Thymus (tissue), 11 donors: ENCODE results near the gene C16orf54. TPM values are rescaled to one million over a fixed set of nuclear protein-coding genes. Genes with fewer than 3 reads are reported as not detected.
"Not testable (repeated sequence)": the region's sequence is repeated elsewhere in the genome, so short reads cannot be mapped to it uniquely, and the experiment has no call there.

Source experiments
- DNase-seq, 9 donors: peaks; one replicate each; pipeline ENCODE4 v3.0.0-alpha.2; 2013; ENCODE audit warnings: low spot score in 9 of 9, low read depth in 6 of 9, missing footprints in 1 of 9
- H3K27ac ChIP-seq, 2 donors: one replicate each; pipeline ENCODE4 v1.5.1; 2013; ENCODE audit warnings: control low read depth in 1 of 2, low read depth in 1 of 2, low read length in 1 of 2, mild to moderate bottlenecking in 1 of 2, moderate library complexity in 1 of 2
- H3K27me3 ChIP-seq, 2 donors: one replicate each; pipeline ENCODE4 v1.5.1; 2013; ENCODE audit warnings: low read length in 1 of 2; ENCODE audit not compliant: control insufficient read depth in 2 of 2, insufficient read depth in 1 of 2
- H3K36me3 ChIP-seq, 2 donors: one replicate each; pipeline ENCODE4 v1.5.1; 2013; ENCODE audit warnings: low read length in 1 of 2, mild to moderate bottlenecking in 1 of 2, moderate library complexity in 1 of 2; ENCODE audit not compliant: control insufficient read depth in 2 of 2, insufficient read depth in 2 of 2
- H3K4me1 ChIP-seq, 2 donors: one replicate each; pipeline ENCODE4 v1.5.1; 2013; ENCODE audit warnings: low read length in 2 of 2; ENCODE audit not compliant: control insufficient read depth in 2 of 2, insufficient read depth in 2 of 2
- H3K4me3 ChIP-seq, 2 donors: one replicate each; pipeline ENCODE4 v1.5.1; 2013; ENCODE audit warnings: low read length in 2 of 2, control low read depth in 1 of 2, mild to moderate bottlenecking in 1 of 2
- H3K9me3 ChIP-seq, 2 donors: one replicate each; pipeline ENCODE4 v1.5.1; 2013; ENCODE audit warnings: low read length in 1 of 2, mild to moderate bottlenecking in 1 of 2; ENCODE audit not compliant: control insufficient read depth in 2 of 2, insufficient read depth in 1 of 2
- WGBS: extraction: QIAGEN DNeasy Blood & Tissue Kit; methylation state at CpG from one replicate; pipeline ENCODE4 v1.1.7; 2013; 5-methylcytosine and 5-hydroxymethylcytosine counted together
- polyA plus RNA-seq: library from polyadenylated mRNA; stranded (reverse); fragments of 200-250 nt; gene quantifications from one replicate; pipeline ENCODE4 v1.2.3, GENCODE V29; 2013
- total RNA-seq: library from RNA; stranded (reverse); fragments of 120-200 nt; gene quantifications from one replicate; pipeline ENCODE4 v1.2.4, GENCODE V29; 2013
- donor health status: healthy.

Gene C16orf54
- total and polyA plus RNA-seq, 2 donors, result 16.7 to 19.0 TPM

- H3K9me3 ChIP-seq, result peaks cover 0 to 17% of the 10 kb centered on the region in 2 donors
- peaks cover 22 to 57% of the 10 kb centered on the region in 2 donors for H3K4me1 ChIP-seq
- DNase-seq, result peak in 6 of 9 donors; percentile 37 to 80 (median 50)
- no peaks in the 10 kb centered on the region for H3K27me3 ChIP-seq
- H3K4me3 ChIP-seq, result peak overlapping the region; percentile 75 to 84
- H3K36me3 ChIP-seq, result peaks cover 13 to 20% of the 10 kb centered on the region in 2 donors
- 9% methylated on average over 16 of the region's 16 CpGs for WGBS
- peak overlapping the region; percentile 75 to 93 for H3K27ac ChIP-seq
Measured at GRCh38 chr16:29745121-29745852, 503 bp downstream of the C16orf54 start.

GRCh38 chr16:29744541-29745101, 1.2 kb downstream of the C16orf54 start:
- Histone ChIP-seq H3K9me3 (peaks cover 0 to 17% of the 10 kb centered on the region in 2 donors), H3K27ac (peak overlapping the region; percentile 75 to 93), H3K27me3 (no peaks in the 10 kb centered on the region), H3K4me1 (peaks cover 22 to 57% of the 10 kb centered on the region in 2 donors), H3K4me3 (peak overlapping the region; percentile 75 to 84), H3K36me3 (peaks cover 13 to 20% of the 10 kb centered on the region in 2 donors)
- DNase-seq, result peak in 1 of 9 donors; percentile 49
- WGBS, result 60% methylated on average over 20 of the region's 20 CpGs

DNA sequence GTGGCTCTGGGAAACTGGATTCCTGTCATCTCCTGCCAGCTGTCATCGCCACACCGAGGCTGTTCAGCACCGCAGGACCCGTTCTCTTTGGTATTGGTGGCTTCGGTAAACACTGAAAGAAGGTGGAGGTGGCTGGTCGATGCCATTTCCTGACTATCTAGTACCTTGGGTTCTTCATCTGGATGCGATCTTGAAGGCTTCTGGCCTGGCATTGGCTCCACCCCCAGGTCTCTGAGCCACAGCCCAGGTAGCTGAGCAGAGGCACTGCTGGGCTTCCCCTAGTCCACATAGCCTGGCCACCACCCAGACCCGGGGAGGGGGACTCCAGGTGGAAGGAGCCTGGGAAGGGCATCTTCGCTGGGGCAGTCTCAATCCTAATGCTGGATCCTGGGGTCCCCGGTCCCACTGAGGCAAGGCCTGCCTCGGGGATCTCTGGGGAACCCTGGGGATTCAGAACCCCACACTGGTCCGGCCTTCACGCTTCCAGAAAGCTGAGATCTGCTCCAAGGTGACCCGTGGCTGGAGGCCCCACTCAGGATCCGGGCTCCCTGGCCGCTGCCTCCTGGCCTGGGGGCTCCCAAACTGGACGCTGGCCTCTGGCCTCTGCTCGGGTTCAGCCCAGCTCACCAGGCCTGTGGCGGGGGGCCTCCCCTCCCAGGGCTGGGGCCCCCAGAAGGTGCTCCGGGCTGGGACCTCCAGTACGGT, 1.8 kb downstream of the C16orf54 start:
- Histone ChIP-seq H3K4me3 (peak overlapping the region in 1 of 2 donors; percentile 84), H3K27me3 (no peaks in the 10 kb centered on the region), H3K9me3 (peaks cover 0 to 17% of the 10 kb centered on the region in 2 donors), H3K36me3 (peaks cover 13 to 20% of the 10 kb centered on the region in 2 donors), H3K4me1 (peaks cover 22 to 58% of the 10 kb centered on the region in 2 donors), H3K27ac (peak overlapping the region; percentile 73 to 75)
- DNase-seq, result no peak
- WGBS, result 89% methylated on average over 21 of the region's 21 CpGs

DNA sequence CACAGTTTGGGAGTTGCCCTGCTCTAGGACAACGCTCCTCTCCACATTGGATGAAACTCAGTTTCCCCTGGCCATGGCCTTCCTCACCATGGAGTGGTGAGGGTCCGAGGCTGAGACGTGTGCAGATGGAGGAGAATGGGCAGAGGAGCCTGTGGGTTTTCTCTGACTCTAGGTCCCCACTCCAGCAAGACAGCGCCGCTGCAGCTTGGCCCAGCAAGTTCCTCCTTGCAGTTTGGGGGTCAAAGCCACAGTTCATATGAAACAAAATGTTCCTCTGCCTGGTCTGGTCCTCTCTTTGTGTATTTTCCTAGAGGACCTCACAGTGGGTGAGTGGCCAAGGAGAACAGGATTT, 2.3 kb downstream of the C16orf54 start:
- H3K4me1 ChIP-seq, result peaks cover 22 to 63% of the 10 kb centered on the region in 2 donors

GRCh38 chr16:29742683-29743275, 3.0 kb downstream of the C16orf54 start:
- Histone ChIP-seq H3K36me3 (peaks cover 13 to 20% of the 10 kb centered on the region in 2 donors), H3K4me3 (no peak overlapping the region), H3K9me3 (peaks cover 0 to 8% of the 10 kb centered on the region in 2 donors), H3K27ac (no peak overlapping the region), H3K27me3 (no peaks in the 10 kb centered on the region), H3K4me1 (peaks cover 26 to 69% of the 10 kb centered on the region in 2 donors)
- 85% methylated on average over 7 of the region's 7 CpGs for WGBS
- no peak for DNase-seq

More for the DNA sequence above, 2.3 kb downstream of the C16orf54 start:
- Histone ChIP-seq H3K27me3 (no peaks in the 10 kb centered on the region), H3K27ac (peak overlapping the region in 1 of 2 donors; percentile 69), H3K36me3 (peaks cover 13 to 20% of the 10 kb centered on the region in 2 donors), H3K9me3 (peaks cover 0 to 13% of the 10 kb centered on the region in 2 donors), H3K4me3 (no peak overlapping the region)
- WGBS, result 85% methylated on average over 5 of the region's 5 CpGs
- no peak for DNase-seq

GRCh38 chr16:29740630-29741015, 5.2 kb downstream of the C16orf54 start:
- peaks cover 13 to 56% of the 10 kb centered on the region in 2 donors for H3K4me1 ChIP-seq
- not testable (repeated sequence) for H3K9me3 ChIP-seq, H3K27ac ChIP-seq, DNase-seq, H3K4me3 ChIP-seq, H3K27me3 ChIP-seq
- peaks cover 13 to 20% of the 10 kb centered on the region in 2 donors for H3K36me3 ChIP-seq
- WGBS, result 78% methylated on average over 11 of the region's 11 CpGs

- WGBS, result 93% methylated on average over 6 of the region's 6 CpGs
- not testable (repeated sequence) for DNase-seq
Measured at GRCh38 chr16:29739927-29740629, 5.7 kb downstream of the C16orf54 start.

DNA sequence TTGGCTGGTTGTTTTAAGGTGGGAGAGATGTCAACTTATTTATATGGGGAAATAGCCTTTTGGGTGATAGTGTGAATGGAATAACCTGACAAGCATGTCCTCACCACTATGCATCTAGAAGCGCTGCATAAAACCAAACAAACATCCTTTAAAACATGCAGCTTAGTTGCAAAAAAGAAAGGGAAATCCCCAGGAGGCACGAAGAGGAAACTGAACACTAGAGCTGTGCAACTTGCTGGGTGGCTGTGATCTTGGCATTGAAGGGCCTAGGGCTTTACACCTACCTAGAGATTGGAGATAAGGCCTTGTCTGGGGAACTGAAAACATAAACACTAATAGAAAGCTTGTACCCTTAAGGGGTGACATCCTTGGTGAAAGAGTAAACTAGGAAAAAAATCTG, 7.3 kb downstream of the C16orf54 start:
- WGBS, result 45% methylated on average over 2 of the region's 2 CpGs
- peak in 7 of 9 donors; percentile 40 to 82 (median 55) for DNase-seq
- Histone ChIP-seq H3K36me3 (peaks cover 7 to 8% of the 10 kb centered on the region in 2 donors), H3K27ac (peak overlapping the region; percentile 65 to 72), H3K4me3 (no peak overlapping the region), H3K27me3 (no peaks in the 10 kb centered on the region), H3K9me3 (no peaks in the 10 kb centered on the region), H3K4me1 (peaks cover 4 to 35% of the 10 kb centered on the region in 2 donors)

More at GRCh38 chr16:29739927-29740629, 5.7 kb downstream of the C16orf54 start:
- not testable (repeated sequence) for H3K4me3 ChIP-seq, H3K27ac ChIP-seq, H3K9me3 ChIP-seq, H3K27me3 ChIP-seq
- H3K4me1 ChIP-seq, result peaks cover 13 to 51% of the 10 kb centered on the region in 2 donors
- H3K36me3 ChIP-seq, result peaks cover 13 to 20% of the 10 kb centered on the region in 2 donors
